HG02610 (cell line): ENCODE measurements around the gene RAD51B.
"Not testable (repeated sequence)": the region's sequence is repeated elsewhere in the genome, so short reads cannot be mapped to it uniquely, and the experiment has no call there.

Experiments
- ATAC-seq: cut with Tn5 transposase; IDR thresholded peaks from one replicate; pipeline ENCODE4 v1.9.1; 2021; ENCODE audit warnings: mild to moderate bottlenecking, moderate library complexity; ENCODE audit not compliant: unreplicated experiment

The RAD51B gene

DNA sequence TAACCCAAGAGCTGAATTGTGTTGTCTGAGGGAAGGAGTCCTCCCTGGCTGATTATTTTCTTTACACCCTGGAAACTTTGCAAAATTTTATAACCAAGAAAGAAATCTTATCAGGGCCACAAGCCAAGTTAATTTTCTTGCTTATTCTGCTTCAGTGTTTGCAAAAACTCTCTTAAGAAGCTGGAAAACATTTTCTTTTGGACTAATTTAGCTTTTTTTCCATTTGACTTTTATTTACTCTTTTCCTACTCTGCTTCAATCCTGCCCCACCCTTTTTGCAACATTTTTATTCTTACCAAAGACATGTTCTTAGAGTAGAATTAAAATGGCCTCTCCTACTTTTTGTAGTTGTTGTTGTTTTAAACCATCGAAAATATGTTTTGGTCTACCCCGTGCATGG lies 594.5 kb downstream of the RAD51B start:
- no peak for ATAC-seq

DNA sequence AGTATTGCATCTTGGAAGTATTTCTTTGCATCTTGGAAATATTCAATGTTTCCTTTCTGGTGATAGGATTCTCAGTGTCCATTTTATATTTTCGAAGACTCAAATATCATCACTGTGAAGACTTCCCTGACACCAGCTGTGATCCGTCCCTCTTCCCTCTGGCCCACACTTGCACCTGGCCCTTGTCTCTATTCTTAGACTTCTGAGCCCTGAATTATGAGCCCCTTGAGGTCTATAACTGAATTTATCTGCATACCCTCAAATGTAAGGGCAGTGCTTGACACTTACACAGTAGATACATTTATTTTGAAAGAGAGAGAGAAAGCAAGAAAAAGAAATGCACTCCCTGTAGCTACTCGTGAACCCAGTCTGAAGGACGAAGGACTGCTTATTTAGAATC lies 596.6 kb downstream of the RAD51B start:
- ATAC-seq = no peak

GRCh38 chr14:68417009-68417650 lies 597.6 kb downstream of the RAD51B start:
- ATAC-seq = no peak

GRCh38 chr14:68418174-68419118 lies 598.9 kb downstream of the RAD51B start:
- ATAC-seq = peak; percentile 49

DNA sequence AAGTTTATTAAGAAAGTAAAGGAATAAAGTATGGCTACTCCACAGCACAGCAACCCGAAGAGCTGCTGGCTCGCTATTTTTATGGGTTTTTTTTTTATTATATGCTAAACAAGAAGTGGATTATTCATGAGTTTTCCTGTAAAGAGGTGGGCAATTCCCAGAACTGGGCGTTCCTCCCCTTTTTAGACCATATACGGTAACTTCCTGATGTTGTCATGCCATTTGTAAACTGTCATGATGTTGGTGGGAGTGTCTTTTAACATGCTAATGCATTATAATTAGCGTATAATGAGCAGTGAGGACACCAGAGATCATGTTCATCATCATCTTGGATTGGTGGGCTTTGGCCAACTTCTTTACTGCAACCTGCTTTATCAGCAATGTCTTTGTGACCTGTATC lies 600.8 kb downstream of the RAD51B start:
- no peak for ATAC-seq

DNA sequence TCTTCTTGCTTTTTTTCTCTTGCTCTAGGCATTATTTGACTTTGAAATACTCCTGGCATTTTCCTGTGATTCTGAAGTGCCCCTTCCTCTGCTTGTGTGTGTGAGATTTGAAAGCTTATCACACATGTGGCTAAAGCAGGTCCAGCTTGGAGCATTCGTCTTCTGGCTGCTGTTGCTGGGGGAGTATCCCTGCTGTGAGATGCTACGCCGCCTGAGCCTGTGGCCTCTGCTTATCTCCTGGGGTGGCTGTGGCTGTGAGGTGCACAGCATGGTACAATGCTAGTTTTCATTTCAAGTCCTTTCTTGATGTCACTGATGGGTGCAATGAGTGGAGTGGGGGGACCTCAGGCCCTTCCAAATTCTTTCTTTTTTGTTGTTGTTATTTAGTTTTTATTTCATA lies 601.5 kb downstream of the RAD51B start:
- ATAC-seq = no peak

- no peak for ATAC-seq
These were observed 604.1 kb downstream of the RAD51B start for GRCh38 chr14:68423686-68424085.

DNA sequence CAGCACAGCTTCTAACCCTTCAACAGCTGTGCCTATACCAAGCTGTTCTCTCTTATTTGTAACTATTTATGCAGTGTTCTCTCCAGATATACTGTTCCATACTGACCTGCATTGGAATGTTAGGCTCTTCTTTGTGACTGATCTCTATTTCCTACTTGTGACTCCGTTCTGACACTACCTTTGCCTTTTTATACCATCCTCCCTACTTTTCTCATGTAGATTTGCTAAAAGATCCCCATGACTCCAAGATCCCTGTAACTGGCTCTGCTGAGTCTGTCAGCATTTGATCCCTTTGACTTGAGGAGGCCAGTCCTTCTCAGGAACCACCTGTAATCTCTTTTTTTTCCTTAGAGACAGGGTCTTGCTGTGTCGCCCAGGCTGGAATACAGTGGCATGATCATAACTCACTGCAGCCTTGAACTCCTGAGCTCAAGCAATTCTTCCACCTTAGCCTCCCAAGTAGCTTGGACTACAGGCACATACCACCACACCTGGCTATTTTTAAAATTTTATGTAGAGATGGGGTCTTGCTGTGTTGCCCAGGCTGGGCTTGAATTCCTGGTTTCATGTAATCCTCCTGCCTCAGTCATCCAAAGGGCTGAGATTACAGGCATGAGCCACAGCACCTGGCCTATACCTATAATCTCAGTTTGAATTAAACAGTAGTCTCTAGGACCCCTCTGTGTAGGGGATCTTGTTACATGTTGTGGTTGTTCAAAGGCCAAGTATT lies 605.0 kb downstream of the RAD51B start:
- no peak for ATAC-seq

DNA sequence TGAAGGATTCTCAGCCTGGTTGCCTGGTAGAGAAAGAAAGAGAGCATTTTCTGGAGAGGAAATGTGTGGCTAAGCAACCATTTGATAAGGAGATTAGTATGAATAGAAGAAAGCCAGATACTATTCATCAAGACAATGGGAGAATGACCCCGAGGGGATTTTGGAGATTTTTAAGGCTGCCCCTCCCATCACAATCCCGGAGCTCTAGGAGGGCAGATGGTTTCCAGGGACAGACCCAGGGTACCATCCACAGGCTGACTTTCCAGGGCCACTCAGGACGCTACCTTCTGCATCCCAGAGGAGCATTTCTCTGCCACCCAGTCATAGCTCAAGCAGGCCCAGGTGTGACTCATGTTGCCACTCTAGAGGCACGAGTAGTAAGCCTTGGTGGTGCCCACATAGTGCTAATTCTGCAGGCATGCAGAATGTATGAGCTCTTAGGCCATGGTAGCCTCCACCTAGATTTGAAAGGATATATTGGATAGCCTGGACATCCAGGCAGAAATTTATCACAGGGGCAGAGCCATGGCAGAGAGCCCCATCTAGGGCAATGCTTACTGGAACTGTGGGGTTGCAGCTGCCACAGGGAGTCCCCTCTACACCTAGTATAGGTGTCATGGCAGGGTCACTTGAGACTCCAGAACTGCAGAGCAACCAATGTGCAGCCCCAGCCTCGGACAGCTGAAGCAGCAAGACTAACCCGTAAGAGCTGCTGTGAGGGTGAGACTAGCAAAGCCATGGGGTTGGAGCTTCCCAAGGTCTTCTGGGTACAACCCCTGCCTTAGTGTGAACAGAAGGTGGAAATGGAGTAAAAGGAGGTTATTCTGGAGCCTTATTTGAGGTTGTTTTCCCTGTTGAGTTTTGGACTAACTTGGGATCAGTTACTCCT lies 607.3 kb downstream of the RAD51B start:
- ATAC-seq = no peak

DNA sequence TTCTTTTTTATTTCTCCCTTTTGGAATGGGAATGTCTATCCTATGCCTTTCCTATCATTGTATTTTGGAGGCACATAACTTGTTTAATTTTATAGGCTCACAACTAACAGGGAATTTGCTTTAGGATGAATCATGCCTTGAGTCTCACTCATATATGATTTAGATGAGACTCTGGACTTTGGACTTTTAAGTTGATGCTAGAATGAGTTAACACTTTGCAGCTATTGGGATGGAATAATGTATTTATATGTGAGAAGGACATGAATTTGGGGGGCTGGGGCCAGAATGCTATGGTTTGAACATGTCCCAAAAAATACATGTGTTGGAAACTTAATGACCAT lies 607.9 kb downstream of the RAD51B start:
- ATAC-seq = no peak

- ATAC-seq = not testable (repeated sequence)
These were observed 609.3 kb downstream of the RAD51B start for GRCh38 chr14:68428900-68429299.

DNA sequence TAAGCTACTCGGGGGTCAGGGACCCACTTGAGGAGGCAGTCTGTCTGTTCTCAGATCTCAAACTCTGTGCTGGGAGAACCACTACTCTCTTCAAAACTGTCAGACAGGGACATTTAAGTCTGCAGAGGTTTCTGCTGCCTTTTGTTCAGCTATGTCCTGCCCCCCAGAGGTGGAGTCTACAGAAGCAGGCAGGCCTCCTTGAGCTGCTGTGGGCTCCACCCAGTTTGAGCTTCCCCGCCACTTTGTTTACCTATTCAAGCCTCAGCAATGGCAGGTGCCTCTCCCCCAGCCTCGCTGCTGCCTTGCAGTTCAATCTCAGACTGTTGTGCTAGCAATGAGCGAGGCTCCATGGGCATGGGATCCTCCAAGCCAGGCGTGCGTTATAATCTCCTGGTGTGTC lies 614.6 kb downstream of the RAD51B start:
- ATAC-seq = not testable (repeated sequence)

DNA sequence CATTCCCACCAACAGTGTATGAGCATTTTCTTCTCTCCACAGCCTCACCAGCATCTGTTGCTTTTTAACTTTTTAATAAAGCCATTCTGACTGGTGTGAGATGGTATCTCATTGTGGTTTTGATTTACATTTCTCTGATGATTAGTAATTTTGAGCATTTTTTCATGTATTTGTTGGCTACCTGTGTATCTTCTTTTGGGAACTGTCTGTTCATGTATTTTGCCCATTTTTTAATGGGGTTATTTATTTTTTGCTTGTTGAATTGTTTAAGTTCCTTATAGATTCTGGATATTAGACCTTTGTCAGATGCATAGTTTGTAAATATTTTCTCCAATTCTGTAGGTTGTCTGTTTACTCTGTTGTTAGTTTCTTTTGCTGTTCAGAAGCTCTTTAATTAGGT lies 616.1 kb downstream of the RAD51B start:
- ATAC-seq = not testable (repeated sequence)

DNA sequence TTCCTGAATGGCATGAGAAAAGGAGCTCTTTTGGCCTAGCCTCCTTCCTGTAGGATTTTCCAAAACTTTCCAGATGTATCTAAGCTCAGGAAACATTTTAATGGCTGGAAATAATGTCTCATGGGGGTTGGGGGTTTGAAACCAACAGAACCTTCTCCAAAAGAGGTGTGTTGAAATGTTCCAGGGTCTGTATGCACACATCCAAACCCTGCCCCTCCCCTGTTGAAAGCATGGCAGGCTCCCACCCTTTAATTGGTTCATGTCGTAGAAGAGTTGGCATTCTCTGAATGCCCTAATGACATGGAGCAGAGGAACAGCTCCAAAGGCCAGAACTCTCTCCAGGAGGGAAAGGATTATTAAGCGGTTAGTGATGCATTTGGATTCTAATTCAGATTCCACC lies 620.1 kb downstream of the RAD51B start:
- ATAC-seq = no peak

DNA sequence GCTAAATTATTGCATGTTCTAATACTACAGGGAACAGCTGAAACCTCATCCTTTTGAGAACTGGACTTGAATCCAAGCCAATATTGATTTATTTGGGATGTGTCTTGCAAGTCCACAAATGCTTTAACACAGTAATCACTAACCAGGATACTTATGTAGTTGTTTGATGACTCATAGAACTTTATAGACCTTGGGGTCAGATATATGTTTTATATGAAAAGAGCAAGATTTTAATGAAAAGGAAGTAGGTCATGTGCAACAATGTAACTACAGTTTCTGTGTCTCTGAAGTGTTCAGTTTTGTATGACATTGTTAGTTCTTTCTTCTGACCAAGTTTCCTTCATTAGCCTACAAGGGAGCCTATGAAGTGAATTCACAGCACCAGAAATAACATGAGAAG lies 621.2 kb downstream of the RAD51B start:
- no peak for ATAC-seq

GRCh38 chr14:68441542-68441941 lies 622.0 kb downstream of the RAD51B start:
- no peak for ATAC-seq

DNA sequence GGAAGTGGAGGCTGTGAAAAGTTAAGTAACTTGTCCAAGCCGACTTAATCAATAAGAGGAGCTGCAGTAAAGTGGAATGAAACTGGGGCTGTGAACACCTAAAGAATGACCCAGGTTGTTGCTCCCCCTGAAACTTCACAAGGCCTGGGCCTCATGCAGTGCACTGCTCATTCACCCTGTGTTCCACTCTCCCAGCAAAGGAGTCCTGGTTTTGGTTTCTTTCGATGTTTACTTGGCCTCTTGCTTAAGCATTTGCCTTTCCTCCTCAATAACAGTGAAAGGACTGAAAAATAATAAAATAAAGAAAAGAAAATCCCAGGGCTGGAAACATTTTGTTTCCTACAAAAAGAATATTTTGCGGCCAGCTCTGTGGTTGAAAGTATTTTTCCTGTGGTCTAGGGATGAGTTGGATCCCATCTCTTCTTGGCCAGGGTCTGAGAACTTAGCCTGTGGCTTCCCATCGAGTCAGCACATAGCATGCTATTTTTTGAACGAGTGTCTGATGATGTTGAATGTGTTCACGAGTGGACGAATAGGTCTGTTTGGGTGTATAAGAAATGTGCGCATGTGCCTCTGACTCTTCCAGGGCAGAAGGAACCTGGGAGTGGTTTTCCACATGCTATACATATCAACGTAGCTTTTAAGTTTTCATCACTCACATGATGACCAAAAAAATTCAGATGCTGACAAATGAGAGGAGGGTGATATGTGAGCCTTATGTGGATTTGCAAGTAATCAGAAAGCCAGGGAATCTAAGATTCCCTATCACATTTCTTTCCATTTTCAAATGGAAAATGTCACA lies 623.5 kb downstream of the RAD51B start:
- no peak for ATAC-seq

DNA sequence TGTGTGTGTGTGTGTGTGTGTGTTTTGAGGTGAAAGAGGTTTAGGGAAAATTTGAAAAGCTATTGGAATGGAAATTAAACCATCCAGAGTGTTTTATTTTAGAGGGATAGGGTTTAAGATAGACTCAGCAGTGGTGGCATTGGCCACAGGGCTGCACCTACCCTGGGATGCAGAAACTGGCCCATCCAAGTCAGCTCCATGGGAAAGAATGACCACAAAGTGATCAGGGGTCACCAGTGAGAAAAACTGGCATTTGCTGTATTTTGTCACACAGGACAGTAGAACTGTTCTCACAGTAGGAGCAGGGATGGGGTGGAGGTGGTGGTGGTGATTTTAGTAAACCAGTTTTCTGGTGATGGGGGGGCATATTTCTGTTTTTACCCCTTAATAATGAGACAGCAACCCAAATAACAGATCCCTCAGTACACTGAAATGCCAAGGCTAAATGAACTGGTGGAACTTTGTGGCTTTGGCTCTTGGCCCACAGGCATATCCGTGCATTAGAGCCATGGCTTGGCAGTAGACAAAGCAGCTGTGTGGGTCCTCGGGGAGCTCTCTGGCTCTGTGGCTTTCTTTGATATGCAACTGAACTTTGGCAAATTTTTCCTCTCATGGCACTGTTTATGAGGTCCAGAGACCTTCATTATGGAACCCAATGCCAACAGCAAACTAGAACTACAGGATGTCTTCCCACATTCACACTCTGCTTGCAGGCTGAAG lies 625.0 kb downstream of the RAD51B start:
- no peak for ATAC-seq
